HG03432 (cell line): ENCODE measurements around the gene FBXO42.
"Not testable (repeated sequence)": the region's sequence is repeated elsewhere in the genome, so short reads cannot be mapped to it uniquely, and the experiment has no call there.

Experiments
- ATAC-seq: cut with Tn5 transposase; IDR thresholded peaks from one replicate; pipeline ENCODE4 v1.9.1; 2021; ENCODE audit warnings: mild to moderate bottlenecking, moderate library complexity; ENCODE audit not compliant: unreplicated experiment

FBXO42 gene

GRCh38 chr1:16266411-16267118 is 85.7 kb downstream of the FBXO42 start:
- no peak for ATAC-seq

- ATAC-seq = no peak
Measured at GRCh38 chr1:16262067-16262466, 90.2 kb downstream of the FBXO42 start.

GRCh38 chr1:16260814-16261213 is 91.5 kb downstream of the FBXO42 start:
- ATAC-seq = no peak

GRCh38 chr1:16258591-16259135 is 93.6 kb downstream of the FBXO42 start:
- no peak for ATAC-seq

- no peak for ATAC-seq
Measured at GRCh38 chr1:16257968-16258367, 94.3 kb downstream of the FBXO42 start.

- not testable (repeated sequence) for ATAC-seq
Measured at GRCh38 chr1:16257556-16257955, 94.7 kb downstream of the FBXO42 start.

- ATAC-seq = no peak
Measured at GRCh38 chr1:16256478-16256877, 95.8 kb downstream of the FBXO42 start.

GRCh38 chr1:16254263-16254928 is 97.9 kb downstream of the FBXO42 start:
- no peak for ATAC-seq

- ATAC-seq = no peak
Measured at GRCh38 chr1:16253332-16253922, 98.9 kb downstream of the FBXO42 start.

GRCh38 chr1:16252912-16253311 is 99.4 kb downstream of the FBXO42 start:
- ATAC-seq = no peak

- ATAC-seq = no peak
Measured at GRCh38 chr1:16251381-16251780, 100.9 kb downstream of the FBXO42 start.

- ATAC-seq = no peak
Measured at GRCh38 chr1:16250524-16251251, 101.6 kb downstream of the FBXO42 start.

GRCh38 chr1:16249596-16250241 is 102.6 kb downstream of the FBXO42 start:
- no peak for ATAC-seq

- no peak for ATAC-seq
Measured at GRCh38 chr1:16248603-16249516, 103.4 kb downstream of the FBXO42 start.

- ATAC-seq = no peak
Measured at GRCh38 chr1:16248007-16248436, 104.3 kb downstream of the FBXO42 start.

- no peak for ATAC-seq
Measured at GRCh38 chr1:16247441-16247840, 104.8 kb downstream of the FBXO42 start.

GRCh38 chr1:16246961-16247360 is 105.3 kb downstream of the FBXO42 start:
- ATAC-seq = no peak

GRCh38 chr1:16246239-16246638 is 106.0 kb downstream of the FBXO42 start:
- ATAC-seq = not testable (repeated sequence)

- ATAC-seq = no peak
Measured at GRCh38 chr1:16245476-16246196, 106.6 kb downstream of the FBXO42 start.
